ENCODE measurements around the gene ZNF423. TPM values are rescaled to one million over a fixed set of nuclear protein-coding genes. Genes with fewer than 3 reads are reported as not detected.

The ZNF423 gene
- total and polyA plus RNA-seq, 9 of the 15 experiments (the other 6 are each of a cell fraction or from before 2014, with no cell fraction given), result not detected

DNA sequence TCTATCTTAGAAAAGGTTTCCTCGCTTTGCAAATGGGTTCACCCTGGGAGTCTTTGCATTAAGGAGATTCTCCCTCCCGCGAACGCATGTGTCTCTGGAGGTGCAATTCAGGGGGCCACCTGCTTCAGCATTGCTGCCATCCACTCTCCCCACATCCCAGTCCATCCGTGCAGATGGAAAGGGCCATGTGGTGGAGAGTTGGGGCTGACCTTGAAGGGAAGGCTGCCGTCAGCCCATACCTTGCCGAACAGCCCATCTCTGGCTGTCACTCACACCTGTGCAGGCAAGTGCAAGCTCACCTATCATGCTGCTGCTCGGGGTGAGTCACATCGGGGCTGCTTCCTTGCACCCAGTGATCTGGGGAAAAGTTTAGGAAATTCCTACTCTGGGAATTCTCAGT is 106.1 kb downstream of the ZNF423 start:
- no peak for DNase-seq (ENCODE audit: extremely low read depth in 1 of 4, low spot score in 3 of 4)
- no peak for FAIRE-seq
- Histone ChIP-seq H3K9me3 (replicated peaks; ENCODE audit: control insufficient read depth, insufficient read depth, low read depth, low read length) (no peaks in the 10 kb centered on the region), H3K27me3 (ENCODE audit: control insufficient read depth in 2 of 2, insufficient read depth in 2 of 2, low read length in 2 of 2) (peaks cover 20 to 76% of the 10 kb centered on the region in 2 experiments; a peak in 3 of 5 replicates), H3K4me3 (no peak overlapping the region), H3K4me1 (replicated peaks in 1 of 2; ENCODE audit: control insufficient read depth in 2 of 2, insufficient read depth in 2 of 2, low read length in 2 of 2) (no peaks in the 10 kb centered on the region; a peak in 1 of 5 replicates), H3K79me2 (ENCODE audit: control insufficient read depth, insufficient read depth, low read length) (no peaks in the 10 kb centered on the region), H4K20me1 (replicated peaks; ENCODE audit: control insufficient read depth, insufficient read depth, low read length) (0 out of 2 replicates have a peak, but pooled peaks cover 3% of the 10 kb centered on the region), H3K4me2 (ENCODE audit: insufficient read depth, low read length) (no peak overlapping the region), H3K36me3 (ENCODE audit: control insufficient read depth, insufficient read depth, low read length) (no peaks in the 10 kb centered on the region), H3K27ac (ENCODE audit: extremely low read depth, low read depth, low read length) (no peak overlapping the region), H2AFZ (ENCODE audit: low read depth, low read length) (no peak overlapping the region), H3K9ac (ENCODE audit: insufficient read depth in 1 of 2, low read depth in 2 of 2, low read length in 2 of 2) (no peak overlapping the region), H3K9me1 (ENCODE audit: control insufficient read depth, insufficient read depth, low read length) (no peaks in the 10 kb centered on the region)
- in situ Hi-C loops (cut with MboI) (no loop called here), intact Hi-C loops (cut with micrococcal nuclease) (no loop called here)
- ATAC-seq, result no peak
- TF ChIP-seq PTBP1 (IDR thresholded peaks at IDR 0.05; ENCODE audit: low read depth, low read length) (no peak), TCF3 (CRISPR knock-in tag; IDR thresholded peaks at IDR 0.05) (no peak)
- CTCF ChIA-PET (ENCODE audit: low intra/inter-chr PET ratio), result no interaction called here
- WGBS (ENCODE audit: insufficient coverage, low coverage, missing lambda C conversion rate), result 2% methylated on average over 8 of the region's 9 CpGs
- POLR2A ChIA-PET, result no interaction called here
- BruUV-seq (replicated peaks), result no TSS peak

- BruUV-seq (replicated peaks), result no TSS peak
Observed at GRCh38 chr16:49748322-49748721, 107.6 kb downstream of the ZNF423 start.

More at GRCh38 chr16:49748322-49748721, 107.6 kb downstream of the ZNF423 start:
- in situ Hi-C loops (cut with MboI) (no loop called here), intact Hi-C loops (cut with micrococcal nuclease) (no loop called here)
- ATAC-seq, result no peak
- WGBS (ENCODE audit: insufficient coverage, low coverage, missing lambda C conversion rate), result 1% methylated on average over 11 of the region's 11 CpGs
- no peak overlapping the region for H3K4me3 ChIP-seq
- H3K9me1 ChIP-seq (ENCODE audit: control insufficient read depth, insufficient read depth, low read length), result no peaks in the 10 kb centered on the region
- TF ChIP-seq NFIC (IDR thresholded peaks at IDR 0.05), result peak; percentile 39; the same call in 1 of the 2 replicates
- no peak for TF ChIP-seq CREB3L1 (IDR thresholded peaks at IDR 0.05; ENCODE audit: borderline replicate concordance, low read depth)
- no peak overlapping the region for H3K27ac ChIP-seq (ENCODE audit: extremely low read depth, low read depth, low read length)
- CTCF ChIA-PET (ENCODE audit: low intra/inter-chr PET ratio), result no interaction called here
- no peaks in the 10 kb centered on the region for H3K9me3 ChIP-seq (replicated peaks; ENCODE audit: control insufficient read depth, insufficient read depth, low read depth, low read length)
- POLR2A ChIA-PET, result no interaction called here
- no peak overlapping the region for H3K4me2 ChIP-seq (ENCODE audit: insufficient read depth, low read length)
- DNase-seq (ENCODE audit: extremely low read depth in 1 of 4, low spot score in 3 of 4), result no peak
- peaks cover 18 to 82% of the 10 kb centered on the region in 2 experiments; a peak in 3 of 5 replicates for H3K27me3 ChIP-seq (ENCODE audit: control insufficient read depth in 2 of 2, insufficient read depth in 2 of 2, low read length in 2 of 2)
- H3K4me1 ChIP-seq (replicated peaks in 1 of 2; ENCODE audit: control insufficient read depth in 2 of 2, insufficient read depth in 2 of 2, low read length in 2 of 2), result no peaks in the 10 kb centered on the region; a peak in 1 of 5 replicates
- no peak overlapping the region for H2AFZ ChIP-seq (ENCODE audit: low read depth, low read length)
- FAIRE-seq, result no peak
- 0 out of 2 replicates have a peak, but pooled peaks cover 3% of the 10 kb centered on the region for H4K20me1 ChIP-seq (replicated peaks; ENCODE audit: control insufficient read depth, insufficient read depth, low read length)
- no peak overlapping the region for H3K9ac ChIP-seq (ENCODE audit: insufficient read depth in 1 of 2, low read depth in 2 of 2, low read length in 2 of 2)
- H3K79me2 ChIP-seq (ENCODE audit: control insufficient read depth, insufficient read depth, low read length), result no peaks in the 10 kb centered on the region
- H3K36me3 ChIP-seq (ENCODE audit: control insufficient read depth, insufficient read depth, low read length), result no peaks in the 10 kb centered on the region
